Measurements from ENCODE around the gene RIMBP2.

GRCh38 chr12:130640901-130641300 is 75.2 kb downstream of the RIMBP2 start:
- TF ChIP-seq CTCF (IDR thresholded peaks at IDR 0.05) (no peak), POLR2A (IDR thresholded peaks at IDR 0.05) (no peak)

All from lower leg skin (tissue), 3 donors.